IMR-90 (cell line): ENCODE results near the gene AS3MT.

Experiments
- BHLHE40 ChIP-seq: fragments of 150-350 bp; IDR thresholded peaks from 2 replicates; pipeline ENCODE4 v1.6.1; 2016; ENCODE audit warnings: mild to moderate bottlenecking, low read depth, low read length
- CEBPB ChIP-seq: IDR thresholded peaks from 2 replicates; pipeline ENCODE4 v1.6.1; 2012; ENCODE audit warnings: low read depth, low read length, improper control_type of control experiment
- FOS ChIP-seq: fragments of 150-350 bp; IDR thresholded peaks from 2 replicates; pipeline ENCODE4 v1.6.1; 2016; ENCODE audit warnings: low read depth, low read length
- MAFK ChIP-seq: IDR thresholded peaks from 2 replicates; pipeline ENCODE4 v1.6.1; 2012; ENCODE audit warnings: low read depth, low read length, improper control_type of control experiment
- MXI1 ChIP-seq: IDR thresholded peaks from 2 replicates; pipeline ENCODE4 v1.6.1; 2012; ENCODE audit warnings: low read depth, mild to moderate bottlenecking, low read length, moderate library complexity, borderline replicate concordance
- POLR2A ChIP-seq: IDR thresholded peaks from 2 replicates; pipeline ENCODE4 v1.6.1; 2012; ENCODE audit warnings: mild to moderate bottlenecking, low read depth, low read length
- RAD21 ChIP-seq: IDR thresholded peaks from 2 replicates; pipeline ENCODE4 v1.6.1; 2012; ENCODE audit warnings: low read length, improper control_type of control experiment
- SMC3 ChIP-seq: fragments of 150-350 bp; IDR thresholded peaks from 2 replicates; pipeline ENCODE4 v1.6.1; 2016; ENCODE audit warnings: low read depth, mild to moderate bottlenecking, antibody characterized with exemption, low read length, moderate library complexity
- TF ChIP-seq, protein P1 (sequence below): conservative IDR thresholded peaks from 2 replicates; pipeline ENCODE4 v1.5.1; 2012; ENCODE audit warnings: mild to moderate bottlenecking, low read depth, low read length, improper control_type of control experiment

DNA sequence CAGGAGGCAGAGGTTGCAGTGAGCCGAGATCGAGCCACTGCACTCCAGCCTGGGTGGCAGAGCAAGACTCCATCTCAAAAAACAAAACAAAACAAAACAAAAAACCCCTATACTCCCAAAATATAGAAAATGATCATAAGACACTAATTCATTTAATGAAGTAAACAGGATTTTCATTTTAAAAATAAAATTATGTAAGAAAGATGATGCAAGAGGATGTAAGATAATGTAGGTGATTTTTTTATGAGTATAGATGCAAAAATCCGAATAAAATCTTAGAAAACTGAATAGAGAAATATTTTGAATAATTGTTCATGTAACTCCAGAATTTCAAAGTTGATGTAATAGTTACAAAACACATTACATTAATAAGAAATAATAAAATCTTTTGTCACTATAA is 3.6 kb upstream of the AS3MT start:
- TF ChIP-seq, protein P1, sequence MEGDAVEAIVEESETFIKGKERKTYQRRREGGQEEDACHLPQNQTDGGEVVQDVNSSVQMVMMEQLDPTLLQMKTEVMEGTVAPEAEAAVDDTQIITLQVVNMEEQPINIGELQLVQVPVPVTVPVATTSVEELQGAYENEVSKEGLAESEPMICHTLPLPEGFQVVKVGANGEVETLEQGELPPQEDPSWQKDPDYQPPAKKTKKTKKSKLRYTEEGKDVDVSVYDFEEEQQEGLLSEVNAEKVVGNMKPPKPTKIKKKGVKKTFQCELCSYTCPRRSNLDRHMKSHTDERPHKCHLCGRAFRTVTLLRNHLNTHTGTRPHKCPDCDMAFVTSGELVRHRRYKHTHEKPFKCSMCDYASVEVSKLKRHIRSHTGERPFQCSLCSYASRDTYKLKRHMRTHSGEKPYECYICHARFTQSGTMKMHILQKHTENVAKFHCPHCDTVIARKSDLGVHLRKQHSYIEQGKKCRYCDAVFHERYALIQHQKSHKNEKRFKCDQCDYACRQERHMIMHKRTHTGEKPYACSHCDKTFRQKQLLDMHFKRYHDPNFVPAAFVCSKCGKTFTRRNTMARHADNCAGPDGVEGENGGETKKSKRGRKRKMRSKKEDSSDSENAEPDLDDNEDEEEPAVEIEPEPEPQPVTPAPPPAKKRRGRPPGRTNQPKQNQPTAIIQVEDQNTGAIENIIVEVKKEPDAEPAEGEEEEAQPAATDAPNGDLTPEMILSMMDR, result no peak
- TF ChIP-seq POLR2A, result no peak
- no peak for TF ChIP-seq MAFK
- no peak for TF ChIP-seq SMC3
- TF ChIP-seq RAD21, result no peak
- no peak for TF ChIP-seq BHLHE40
- TF ChIP-seq MXI1, result no peak
- TF ChIP-seq CEBPB, result no peak
- no peak for TF ChIP-seq FOS
